NCI-H82 (cell line): ENCODE data around the gene NRM.
"Not testable (repeated sequence)": the region's sequence is repeated elsewhere in the genome, so short reads cannot be mapped to it uniquely, and the experiment has no call there.

Experiments
- DNase-seq: peaks from one replicate; lab custom pipeline; 2025; lab: John Stamatoyannopoulos, UW

Gene NRM

GRCh38 chr6:30690403-30691207, at the start of gene NRM:
TSS of gene NRM (minus strand) at chr6:30690984. CDS start at chr6:30690974, 10 bp downstream.
- DNase-seq = peak; percentile 96

DNA sequence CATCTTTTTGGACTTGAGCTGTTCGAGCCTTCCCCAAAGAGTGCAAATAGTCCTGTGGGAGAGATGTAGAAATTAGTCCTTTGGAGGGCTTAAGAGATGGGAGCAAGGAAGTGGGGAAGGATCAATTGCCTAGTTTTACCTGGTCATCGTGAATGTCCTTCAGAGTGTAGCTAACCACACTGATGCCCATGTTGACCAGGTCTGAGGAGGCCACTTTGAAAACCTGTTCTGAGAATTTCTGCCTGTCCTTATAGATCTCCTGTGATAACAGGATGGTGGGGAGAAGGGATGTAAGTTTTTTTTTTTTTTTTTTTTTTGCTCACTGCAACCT, 49.7 kb upstream of the NRM start:
- no peak for DNase-seq

GRCh38 chr6:30738532-30738931, 47.7 kb upstream of the NRM start:
- no peak for DNase-seq

- no peak for DNase-seq
Observed at GRCh38 chr6:30735668-30736314, 45.0 kb upstream of the NRM start.

DNA sequence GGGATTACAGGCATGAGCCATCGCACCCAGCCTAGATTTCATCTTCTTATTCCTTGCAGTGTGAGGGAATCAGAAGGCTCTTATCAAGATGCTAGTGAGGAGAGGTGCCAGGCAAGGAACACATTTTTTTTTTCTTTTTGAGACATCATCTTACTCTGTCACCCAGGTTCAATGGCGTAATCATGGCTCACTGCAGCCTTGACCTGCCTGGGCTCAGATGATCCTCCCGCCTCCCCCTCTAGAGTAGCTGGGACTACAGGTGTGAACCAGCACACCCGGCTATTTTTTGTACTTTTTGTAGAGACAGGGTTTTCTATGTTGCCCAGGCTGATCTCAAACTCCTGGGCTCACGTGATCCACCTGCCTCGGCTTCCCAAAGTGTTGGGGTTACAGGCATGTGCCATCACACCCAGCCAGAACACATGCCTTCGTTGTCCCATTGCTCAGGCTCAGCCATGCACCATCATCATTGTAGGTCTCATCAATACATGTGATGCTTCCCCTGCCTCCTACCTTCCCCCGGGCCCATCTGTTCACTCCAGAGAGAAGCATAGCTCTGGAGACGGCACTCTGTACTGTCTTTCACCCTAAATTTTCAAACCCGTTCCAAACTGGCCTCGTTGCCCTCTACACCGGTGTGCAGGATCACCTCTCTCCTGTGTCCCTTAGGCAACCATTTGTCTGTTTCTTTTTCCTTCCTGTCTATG, 41.6 kb upstream of the NRM start:
- DNase-seq = no peak

DNA sequence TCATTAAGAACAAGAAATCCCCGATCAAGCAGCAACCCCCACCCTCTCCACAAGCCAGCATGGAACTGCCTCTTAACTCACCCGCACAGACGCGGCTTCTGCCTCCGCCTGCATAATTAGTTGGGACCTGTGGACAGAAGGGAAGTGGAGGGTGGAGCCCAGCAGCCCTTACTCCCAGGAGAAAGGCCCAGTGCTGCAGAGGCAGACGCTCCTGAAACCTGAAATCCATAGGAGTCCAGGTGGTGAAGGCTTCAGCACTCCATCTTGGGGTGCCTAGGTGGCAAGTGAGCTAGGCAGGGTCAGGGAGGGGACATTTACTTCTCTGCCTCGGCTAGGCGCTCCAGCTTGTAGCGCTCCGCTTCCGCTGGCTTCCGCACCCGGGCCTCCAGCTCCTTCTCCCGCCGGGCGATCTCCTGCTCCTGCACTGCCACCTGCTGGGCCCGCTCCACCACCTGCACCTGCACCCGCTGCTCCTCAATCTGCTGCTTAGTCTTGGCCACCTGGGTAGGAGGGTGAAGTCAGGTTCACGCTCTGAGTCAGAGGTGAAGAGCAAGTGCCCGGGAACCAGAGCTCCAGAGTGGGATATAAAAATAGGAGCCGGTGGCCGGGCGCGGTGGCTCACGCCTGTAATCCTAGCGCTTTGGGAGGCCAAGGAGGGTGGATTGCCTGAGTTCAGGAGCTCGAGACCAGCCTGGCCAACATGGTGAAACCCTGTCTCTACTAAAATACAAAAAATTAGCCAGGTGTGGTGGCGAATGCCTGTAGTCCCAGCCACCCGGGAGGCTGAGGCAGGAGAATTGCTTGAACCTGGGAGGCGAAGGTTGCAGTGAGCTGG, 40.0 kb upstream of the NRM start:
- peak; percentile 92 for DNase-seq

DNA sequence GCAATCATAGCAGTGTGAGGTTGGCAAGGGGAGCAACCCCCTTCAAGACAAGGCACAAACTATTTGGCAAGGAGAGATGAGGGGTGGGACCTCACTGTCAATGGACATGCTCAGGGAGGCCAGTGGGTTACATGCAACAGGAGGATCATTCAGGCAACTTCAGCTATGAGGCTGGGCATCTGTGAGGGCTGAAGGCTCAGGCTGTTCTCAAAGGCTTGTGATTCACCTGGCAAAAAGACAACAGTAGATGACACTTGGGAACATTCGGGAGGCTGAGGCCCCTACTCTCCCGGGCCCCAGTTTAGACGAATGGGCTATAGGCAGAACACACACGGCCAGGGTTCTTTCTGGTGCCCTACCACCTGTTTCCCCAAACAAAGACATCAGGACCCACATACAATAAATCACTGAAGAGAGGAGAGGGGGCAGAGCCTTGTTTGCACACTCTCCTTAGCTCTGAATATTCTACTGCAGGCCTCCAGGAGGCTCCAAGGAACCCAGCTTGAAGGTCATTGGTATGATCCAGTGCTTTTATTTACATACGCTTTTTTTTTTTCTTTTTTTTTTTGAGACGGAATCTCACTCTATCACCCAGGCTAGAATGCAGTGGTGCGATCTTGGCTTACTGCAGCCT, 37.3 kb upstream of the NRM start:
- no peak for DNase-seq

DNA sequence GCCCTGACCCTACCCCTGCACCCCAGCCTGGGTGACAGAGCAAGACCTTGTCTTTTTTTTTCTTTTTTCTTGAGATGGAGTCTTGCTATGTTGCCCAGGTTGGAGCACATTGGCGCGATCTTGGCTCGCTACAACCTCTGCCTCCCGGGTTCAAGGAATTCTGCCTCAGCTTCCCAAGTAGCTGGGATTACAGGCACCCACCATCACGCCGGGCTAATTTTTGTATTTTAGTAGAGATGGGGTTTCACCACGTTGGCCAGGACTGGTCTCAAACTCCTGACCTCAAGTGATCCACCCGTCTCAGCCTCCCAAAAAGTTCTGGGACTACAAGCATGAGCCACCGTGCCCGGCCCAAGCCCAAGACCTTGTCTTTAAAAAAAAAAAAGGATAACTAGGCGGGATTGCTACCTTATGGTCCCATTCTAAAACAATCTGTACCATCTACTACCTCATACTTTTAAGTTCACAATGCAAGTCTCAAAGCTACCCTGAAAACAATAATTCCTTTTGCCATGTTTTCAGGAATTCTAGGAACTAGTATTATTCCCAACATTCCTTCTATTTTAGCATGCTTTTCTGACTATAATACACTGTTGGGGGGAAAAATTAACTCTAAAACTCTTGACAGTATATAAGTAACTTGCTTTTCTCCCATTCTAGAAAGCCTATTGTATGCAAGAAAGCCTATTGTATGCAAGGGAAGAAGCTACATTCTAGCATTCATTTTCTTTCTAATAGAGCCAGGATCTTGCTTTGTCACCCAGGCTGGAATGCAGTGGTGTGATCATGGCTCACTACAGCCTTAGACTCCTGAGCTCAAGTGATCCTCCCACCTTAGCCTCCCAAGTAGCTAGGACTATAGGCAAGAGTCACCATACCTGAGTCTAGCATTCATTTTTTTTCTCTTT, 36.0 kb upstream of the NRM start:
- no peak for DNase-seq

GRCh38 chr6:30725713-30726505, 35.1 kb upstream of the NRM start:
- peak; percentile 76 for DNase-seq

DNA sequence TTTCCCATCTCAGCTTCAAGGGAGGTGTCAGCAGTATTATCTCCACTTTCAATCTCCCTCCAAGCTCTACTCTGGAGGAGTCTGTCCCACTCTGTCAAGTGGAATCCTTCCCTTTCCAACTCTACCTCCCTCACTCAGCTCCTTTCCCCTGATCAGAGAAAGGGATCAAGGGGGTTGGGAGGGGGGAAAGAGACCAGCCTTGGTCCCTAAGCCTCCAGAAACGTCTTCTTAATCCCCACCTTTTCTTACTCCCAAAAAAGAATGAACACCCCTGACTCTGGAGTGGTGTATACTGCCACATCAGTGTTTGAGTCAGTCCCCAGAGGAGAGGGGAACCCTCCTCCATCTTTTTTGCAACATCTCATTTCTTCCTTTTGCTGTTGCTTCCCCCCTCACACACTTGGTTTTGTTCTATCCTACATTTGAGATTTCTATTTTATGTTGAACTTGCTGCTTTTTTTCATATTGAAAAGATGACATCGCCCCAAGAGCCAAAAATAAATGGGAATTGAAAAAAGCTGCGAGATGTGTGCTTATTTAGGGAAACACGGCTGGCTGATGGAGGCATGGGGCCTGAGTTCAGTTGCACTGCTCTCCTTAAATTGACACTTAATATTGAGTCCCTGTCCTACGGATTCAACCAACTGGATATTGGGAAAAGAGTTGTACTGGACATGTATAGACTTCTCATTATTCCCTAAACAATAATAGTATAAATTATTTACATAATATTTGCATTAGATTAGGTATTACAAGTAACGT, 34.3 kb upstream of the NRM start:
- peak; percentile 66 for DNase-seq

DNA sequence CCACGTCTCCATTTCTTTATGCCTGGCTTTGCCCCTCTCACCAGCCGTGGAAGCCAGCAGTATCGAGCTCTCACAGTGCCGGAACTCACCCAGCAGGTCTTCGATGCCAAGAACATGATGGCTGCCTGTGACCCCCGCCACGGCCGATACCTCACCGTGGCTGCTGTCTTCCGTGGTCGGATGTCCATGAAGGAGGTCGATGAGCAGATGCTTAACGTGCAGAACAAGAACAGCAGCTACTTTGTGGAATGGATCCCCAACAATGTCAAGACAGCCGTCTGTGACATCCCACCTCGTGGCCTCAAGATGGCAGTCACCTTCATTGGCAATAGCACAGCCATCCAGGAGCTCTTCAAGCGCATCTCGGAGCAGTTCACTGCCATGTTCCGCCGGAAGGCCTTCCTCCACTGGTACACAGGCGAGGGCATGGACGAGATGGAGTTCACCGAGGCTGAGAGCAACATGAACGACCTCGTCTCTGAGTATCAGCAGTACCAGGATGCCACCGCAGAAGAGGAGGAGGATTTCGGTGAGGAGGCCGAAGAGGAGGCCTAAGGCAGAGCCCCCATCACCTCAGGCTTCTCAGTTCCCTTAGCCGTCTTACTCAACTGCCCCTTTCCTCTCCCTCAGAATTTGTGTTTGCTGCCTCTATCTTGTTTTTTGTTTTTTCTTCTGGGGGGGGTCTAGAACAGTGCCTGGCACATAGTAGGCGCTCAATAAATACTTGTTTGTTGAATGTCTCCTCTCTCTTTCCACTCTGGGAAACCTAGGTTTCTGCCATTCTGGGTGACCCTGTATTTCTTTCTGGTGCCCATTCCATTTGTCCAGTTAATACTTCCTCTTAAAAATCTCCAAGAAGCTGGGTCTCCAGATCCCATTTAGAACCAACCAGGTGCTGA, 33.3 kb upstream of the NRM start:
- DNase-seq = not testable (repeated sequence)

DNA sequence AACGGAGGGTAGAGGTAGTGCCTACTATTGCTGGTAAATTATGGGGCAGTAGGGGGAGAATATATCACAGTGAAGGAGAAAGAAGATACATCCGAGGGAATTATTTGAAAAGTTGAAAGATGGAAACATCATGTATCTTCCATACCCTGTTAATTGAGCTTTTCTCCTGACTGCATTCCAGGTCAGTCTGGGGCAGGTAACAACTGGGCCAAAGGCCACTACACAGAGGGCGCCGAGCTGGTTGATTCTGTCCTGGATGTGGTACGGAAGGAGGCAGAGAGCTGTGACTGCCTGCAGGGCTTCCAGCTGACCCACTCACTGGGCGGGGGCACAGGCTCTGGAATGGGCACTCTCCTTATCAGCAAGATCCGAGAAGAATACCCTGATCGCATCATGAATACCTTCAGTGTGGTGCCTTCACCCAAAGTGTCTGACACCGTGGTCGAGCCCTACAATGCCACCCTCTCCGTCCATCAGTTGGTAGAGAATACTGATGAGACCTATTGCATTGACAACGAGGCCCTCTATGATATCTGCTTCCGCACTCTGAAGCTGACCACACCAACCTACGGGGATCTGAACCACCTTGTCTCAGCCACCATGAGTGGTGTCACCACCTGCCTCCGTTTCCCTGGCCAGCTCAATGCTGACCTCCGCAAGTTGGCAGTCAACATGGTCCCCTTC, 32.5 kb upstream of the NRM start:
- DNase-seq = not testable (repeated sequence)

GRCh38 chr6:30722280-30723112, 31.7 kb upstream of the NRM start:
- DNase-seq = peak; percentile 86

- not testable (repeated sequence) for DNase-seq
Observed at GRCh38 chr6:30722025-30722279, 31.2 kb upstream of the NRM start.

GRCh38 chr6:30721198-30722024, 30.6 kb upstream of the NRM start:
- DNase-seq = peak; percentile 94

DNA sequence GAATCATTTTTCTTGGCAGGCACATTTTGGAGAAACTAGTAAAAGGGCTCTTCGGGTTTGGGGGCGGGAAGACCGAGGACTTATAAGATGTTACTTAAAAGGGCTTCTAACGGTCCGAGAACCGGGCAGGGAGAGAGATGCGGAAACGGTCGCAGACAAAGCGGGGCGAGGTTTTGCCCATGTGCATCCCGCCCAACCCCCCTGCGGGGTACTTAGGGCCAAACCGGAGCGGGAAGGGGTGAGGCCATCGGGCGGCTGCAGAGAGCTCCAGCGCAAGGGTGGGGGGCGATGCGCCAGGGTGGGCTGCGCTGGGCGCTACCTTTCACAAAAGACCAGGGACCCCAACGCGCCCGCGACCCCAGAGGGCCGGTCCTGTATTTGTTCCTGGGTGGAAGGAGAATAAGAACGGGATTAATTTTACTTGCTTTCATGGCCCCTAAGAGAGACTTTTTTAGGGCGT, 30.0 kb upstream of the NRM start:
- DNase-seq = peak; percentile 90
